CD4-positive, alpha-beta T cell (primary cell): ENCODE data around the gene SH2D1B. TPM values are rescaled to one million over a fixed set of nuclear protein-coding genes. Genes with fewer than 3 reads are reported as not detected.

Source experiments
- ATAC-seq: fragments of 200-7000 bp; cut with Tn5 transposase; one replicate; pipeline ENCODE4 v1.10.0; 2022; ENCODE audit warnings: mild to moderate bottlenecking; ENCODE audit not compliant: poor library complexity
- CTCF ChIA-PET: fragments of 350-600 bp; sonication (Branson Sonifier 250); formaldehyde crosslinking; loops from one replicate; lab custom pipeline; 2021; ENCODE audit warnings: antibody characterized with exemption, inconsistent platforms; lab: Charles Lee
- POLR2A ChIA-PET: fragments of 350-600 bp; sonication (Branson Sonifier 250); formaldehyde crosslinking; loops from one replicate; lab custom pipeline; 2021; ENCODE audit warnings: antibody characterized with exemption, inconsistent platforms; lab: Charles Lee
- DNase-seq, 14 experiments: peaks; one replicate each; pipeline ENCODE4 v3.0.0-alpha.2; 2013 to 2020; ENCODE audit warnings: mixed read lengths in 2 of 14
- H3K27ac ChIP-seq, 2 donors: one replicate each; pipeline versions ENCODE4 v1.5.1 to v1.7.0; 2013; ENCODE audit warnings: low read length in 2 of 2, low read depth in 1 of 2, mild to moderate bottlenecking in 1 of 2
- H3K27me3 ChIP-seq, 2 experiments: 1 replicate in 1 of 2; 2 replicates in 1 of 2; pipeline versions ENCODE4 v1.6.1 to v1.7.0; 2013; ENCODE audit warnings: low read length in 2 of 2, control low read depth in 1 of 2, mild to moderate bottlenecking in 1 of 2, moderate library complexity in 1 of 2; ENCODE audit not compliant: insufficient read depth in 2 of 2, control insufficient read depth in 1 of 2
- H3K36me3 ChIP-seq: one replicate; pipeline ENCODE4 v1.6.1; 2013; ENCODE audit warnings: low read length, control low read depth; ENCODE audit not compliant: insufficient read depth
- H3K4me1 ChIP-seq: one replicate; pipeline ENCODE4 v1.6.1; 2013; ENCODE audit warnings: low read length, control low read depth; ENCODE audit not compliant: insufficient read depth
- H3K4me3 ChIP-seq: one replicate; pipeline ENCODE4 v1.5.1; 2013; ENCODE audit warnings: mild to moderate bottlenecking, low read length, moderate library complexity
- H3K9me3 ChIP-seq, 2 experiments: 1 replicate in 1 of 2; 2 replicates in 1 of 2; pipeline versions ENCODE4 v1.6.1 to v1.7.0; 2013; ENCODE audit warnings: low read length in 2 of 2, mild to moderate bottlenecking in 2 of 2, control low read depth in 1 of 2, moderate library complexity in 1 of 2; ENCODE audit not compliant: control insufficient read depth in 1 of 2, insufficient read depth in 1 of 2
- H3K27ac Mint-ChIP-seq: one replicate; pipeline ENCODE4 v1.8.0; 2020; ENCODE audit warnings: mixed read lengths
- H3K27me3 Mint-ChIP-seq: one replicate; pipeline ENCODE4 v1.8.0; 2021; ENCODE audit warnings: mixed read lengths
- H3K36me3 Mint-ChIP-seq: one replicate; pipeline ENCODE4 v1.8.0; 2021; ENCODE audit warnings: low read depth, mixed read lengths
- H3K4me1 Mint-ChIP-seq: one replicate; pipeline ENCODE4 v1.8.0; 2021; ENCODE audit warnings: low read depth, mixed read lengths
- H3K4me3 Mint-ChIP-seq: one replicate; pipeline ENCODE4 v1.8.0; 2020; ENCODE audit warnings: mild to moderate bottlenecking, mixed read lengths
- H3K9me3 Mint-ChIP-seq: one replicate; pipeline ENCODE4 v1.8.0; 2020; ENCODE audit warnings: mixed read lengths
- intact Hi-C, 2 experiments: fragments of 100-400 bp; cut with DNase I in 1 of 2; cut with micrococcal nuclease in 1 of 2; formaldehyde crosslinking; loops; one replicate each; pipeline versions ENCODE4 v1.15.1 to v1.9.0; 2023 to 2025; cut with DNase I, micrococcal nuclease
- total RNA-seq, 174 experiments: library from RNA in 2 of 174; stranded (reverse) in 2 of 174; gene quantifications; one replicate each; pipeline ENCODE4 v1.2.3 and lab custom pipeline; 2021 to 2026
- TF ChIP-seq, protein P1 (sequence below): fragments of 200-600 bp; IDR thresholded peaks from one replicate; pipeline ENCODE4 v1.8.0; 2022; ENCODE audit warnings: antibody characterized with exemption, mild to moderate bottlenecking

The SH2D1B gene
- total RNA-seq, 2 experiments from 2014 or later = not detected

DNA sequence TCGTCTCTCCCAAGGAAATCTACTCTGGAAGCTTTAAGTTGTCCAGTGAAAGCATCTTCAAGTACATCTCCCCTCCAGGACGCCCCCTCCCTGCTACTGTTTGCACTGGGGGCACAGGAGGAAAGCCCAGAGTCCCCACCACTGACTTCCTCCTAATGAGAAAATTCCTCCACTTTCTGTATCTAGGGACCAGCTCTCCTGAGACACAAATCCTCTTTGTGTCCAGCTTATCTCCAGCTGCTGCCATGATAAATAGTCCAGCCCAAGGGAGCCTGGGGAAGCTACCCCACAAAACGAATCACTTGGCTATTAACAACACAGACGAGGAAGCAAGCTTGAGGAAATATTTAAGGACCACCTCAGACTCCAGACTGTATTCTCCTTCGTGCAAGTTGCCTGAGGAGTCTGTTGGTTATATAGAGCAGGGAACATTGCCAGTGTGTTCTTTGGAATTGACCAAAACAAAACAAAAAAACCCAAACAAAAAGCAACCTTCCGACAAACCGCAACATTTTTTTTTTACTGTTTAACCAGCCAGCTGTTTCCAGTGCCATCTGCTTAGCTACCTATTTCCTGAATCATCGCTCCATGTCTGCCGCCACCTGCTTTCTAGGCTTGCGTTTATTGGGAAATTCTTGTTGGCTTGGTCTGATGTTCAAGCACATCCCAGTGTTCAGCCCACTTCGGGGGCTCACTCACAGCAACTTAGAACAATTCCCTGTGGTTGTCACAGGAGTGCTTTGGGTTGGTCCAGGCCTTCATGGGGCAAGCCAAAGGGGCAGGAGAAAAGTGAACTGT, 22.7 kb downstream of the SH2D1B start:
- peaks cover 0 to 6% of the 10 kb centered on the region in 2 experiments for H3K27me3 ChIP-seq
- no peaks in the 10 kb centered on the region for H3K4me1 Mint-ChIP-seq
- H3K4me1 ChIP-seq = no peaks in the 10 kb centered on the region
- POLR2A ChIA-PET = no interaction called here
- intact Hi-C loops = no loop called here
- no peaks in the 10 kb centered on the region for H3K9me3 Mint-ChIP-seq
- H3K9me3 ChIP-seq = no peaks in the 10 kb centered on the region
- CTCF ChIA-PET = no interaction called here
- H3K4me3 ChIP-seq = no peak overlapping the region
- H3K4me3 Mint-ChIP-seq = no peak overlapping the region
- H3K36me3 Mint-ChIP-seq = no peaks in the 10 kb centered on the region
- H3K36me3 ChIP-seq = no peaks in the 10 kb centered on the region
- TF ChIP-seq, protein P1, sequence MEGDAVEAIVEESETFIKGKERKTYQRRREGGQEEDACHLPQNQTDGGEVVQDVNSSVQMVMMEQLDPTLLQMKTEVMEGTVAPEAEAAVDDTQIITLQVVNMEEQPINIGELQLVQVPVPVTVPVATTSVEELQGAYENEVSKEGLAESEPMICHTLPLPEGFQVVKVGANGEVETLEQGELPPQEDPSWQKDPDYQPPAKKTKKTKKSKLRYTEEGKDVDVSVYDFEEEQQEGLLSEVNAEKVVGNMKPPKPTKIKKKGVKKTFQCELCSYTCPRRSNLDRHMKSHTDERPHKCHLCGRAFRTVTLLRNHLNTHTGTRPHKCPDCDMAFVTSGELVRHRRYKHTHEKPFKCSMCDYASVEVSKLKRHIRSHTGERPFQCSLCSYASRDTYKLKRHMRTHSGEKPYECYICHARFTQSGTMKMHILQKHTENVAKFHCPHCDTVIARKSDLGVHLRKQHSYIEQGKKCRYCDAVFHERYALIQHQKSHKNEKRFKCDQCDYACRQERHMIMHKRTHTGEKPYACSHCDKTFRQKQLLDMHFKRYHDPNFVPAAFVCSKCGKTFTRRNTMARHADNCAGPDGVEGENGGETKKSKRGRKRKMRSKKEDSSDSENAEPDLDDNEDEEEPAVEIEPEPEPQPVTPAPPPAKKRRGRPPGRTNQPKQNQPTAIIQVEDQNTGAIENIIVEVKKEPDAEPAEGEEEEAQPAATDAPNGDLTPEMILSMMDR = no peak
- DNase-seq (no peak), ATAC-seq (no peak)
- H3K27me3 Mint-ChIP-seq = peaks cover 27% of the 10 kb centered on the region
- no peak overlapping the region for H3K27ac ChIP-seq
- H3K27ac Mint-ChIP-seq = no peak overlapping the region

DNA sequence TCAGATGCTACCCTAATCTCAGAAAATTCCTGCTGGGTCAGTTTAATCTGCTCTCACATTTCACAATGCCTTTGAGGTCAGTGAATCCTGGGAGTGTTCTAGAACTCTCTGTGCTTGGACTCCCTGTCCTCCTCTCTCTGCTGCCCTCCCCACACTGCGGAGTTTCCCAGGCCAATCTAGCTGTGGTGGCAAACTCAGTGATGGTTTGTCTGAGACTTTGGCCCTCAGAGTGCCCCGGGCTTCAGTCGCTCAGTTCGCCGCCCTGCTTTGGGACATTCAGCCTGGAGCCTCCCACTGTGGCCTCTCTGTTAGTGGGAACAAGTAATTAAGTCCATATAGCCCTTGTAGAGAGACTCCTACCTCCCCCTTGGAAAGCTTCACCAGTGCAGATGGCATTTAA, 23.3 kb downstream of the SH2D1B start:
- DNase-seq = no peak
- Mint-ChIP-seq H3K27ac (no peak overlapping the region), H3K27me3 (peaks cover 27% of the 10 kb centered on the region), H3K9me3 (no peaks in the 10 kb centered on the region), H3K4me3 (no peak overlapping the region), H3K4me1 (no peaks in the 10 kb centered on the region), H3K36me3 (no peaks in the 10 kb centered on the region)
- CTCF ChIA-PET = no interaction called here
- POLR2A ChIA-PET = no interaction called here
- Histone ChIP-seq H3K4me3 (no peak overlapping the region), H3K4me1 (no peaks in the 10 kb centered on the region), H3K36me3 (no peaks in the 10 kb centered on the region), H3K27ac (no peak overlapping the region), H3K9me3 (no peaks in the 10 kb centered on the region), H3K27me3 (peaks cover 0 to 6% of the 10 kb centered on the region in 2 experiments)
- TF ChIP-seq, protein P1 = no peak
- intact Hi-C loops = no loop called here
- no peak for ATAC-seq

DNA sequence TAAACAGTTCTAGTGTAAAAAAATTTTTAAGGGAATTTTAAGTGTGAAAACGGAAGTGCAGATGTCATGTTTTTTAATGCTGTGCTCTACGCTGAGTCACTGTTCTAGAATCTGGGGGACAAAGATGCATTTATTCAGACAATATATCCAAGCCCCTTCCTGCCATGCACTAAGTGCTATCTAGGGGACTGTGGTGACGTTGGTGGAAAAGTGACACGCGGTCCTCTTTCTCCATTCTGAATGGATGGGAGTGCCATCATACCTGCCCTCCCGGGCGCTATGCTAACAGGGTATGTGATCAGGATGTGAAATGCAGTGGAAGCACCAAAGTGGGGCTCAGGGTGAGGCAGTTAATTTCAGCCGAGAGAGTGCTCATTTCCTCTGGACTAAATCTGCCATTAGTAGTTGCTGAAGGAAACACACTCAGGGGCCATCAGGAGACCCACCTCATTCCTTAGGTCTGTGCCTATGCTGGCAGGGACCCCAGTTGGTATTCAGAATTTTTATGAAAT, 23.8 kb downstream of the SH2D1B start:
- TF ChIP-seq, protein P1 = no peak
- POLR2A ChIA-PET = no interaction called here
- Mint-ChIP-seq H3K4me1 (no peaks in the 10 kb centered on the region), H3K27ac (no peak overlapping the region), H3K36me3 (no peaks in the 10 kb centered on the region), H3K27me3 (peaks cover 24% of the 10 kb centered on the region), H3K4me3 (no peak overlapping the region), H3K9me3 (no peaks in the 10 kb centered on the region)
- no peak overlapping the region for H3K4me3 ChIP-seq
- H3K36me3 ChIP-seq = no peaks in the 10 kb centered on the region
- H3K27ac ChIP-seq = no peak overlapping the region
- no peaks in the 10 kb centered on the region for H3K9me3 ChIP-seq
- H3K27me3 ChIP-seq = peaks cover 0 to 6% of the 10 kb centered on the region in 2 experiments
- no peak for ATAC-seq
- CTCF ChIA-PET = no interaction called here
- no peaks in the 10 kb centered on the region for H3K4me1 ChIP-seq
- no peak for DNase-seq
- intact Hi-C loops = no loop called here
